K562 (cell line): ENCODE data around the gene NSMF. TPM values are rescaled to one million over a fixed set of nuclear protein-coding genes. Genes with fewer than 3 reads are reported as not detected.
A peak's percentile ranks its signal among the peaks of the same experiment; 100 is the strongest.

Source experiments
- ARHGAP35 ChIP-seq: fragments of 450-650 bp; IDR thresholded peaks from 2 replicates; pipeline ENCODE4 v1.6.1; 2018; ENCODE audit not compliant: partially characterized antibody
- BCLAF1 ChIP-seq, 2 experiments: fragments of 450-650 bp in 1 of 2; IDR thresholded peaks; 2 replicates each; pipeline ENCODE4 v1.6.1; 2011 to 2017; ENCODE audit warnings: low read depth in 2 of 2, antibody characterized with exemption in 1 of 2, borderline replicate concordance in 1 of 2, low read length in 1 of 2, mild to moderate bottlenecking in 1 of 2, mixed read lengths in 1 of 2; ENCODE audit not compliant: control insufficient read depth in 1 of 2
- FOXK1 ChIP-seq: sonication (generic); formaldehyde crosslinking; IDR thresholded peaks from 2 replicates; pipeline ENCODE4 v1.8.0; 2022; ENCODE audit warnings: missing genetic modification reagents, mild to moderate bottlenecking, borderline replicate concordance
- GTF2E2 ChIP-seq: fragments of 200-800 bp; sonication (Bioruptor generic); IDR thresholded peaks from 2 replicates; pipeline ENCODE4 v1.6.1; 2016; ENCODE audit warnings: missing genetic modification characterization, missing compliant biosample characterization
- HINFP ChIP-seq: fragments of 450-650 bp; conservative IDR thresholded peaks from 2 replicates; pipeline ENCODE4 v1.6.1; 2016; ENCODE audit warnings: missing genetic modification characterization, low read depth, mild to moderate bottlenecking, control low read depth, missing compliant biosample characterization
- ID3 ChIP-seq, 2 experiments: fragments of 250-450 bp in 1 of 2; fragments of 450-650 bp in 1 of 2; sonication (Bioruptor Pico) in 1 of 2; IDR thresholded peaks; 2 replicates each; pipeline versions ENCODE4 v1.6.1 to v1.8.0; 2016 to 2021; ENCODE audit warnings: mild to moderate bottlenecking in 2 of 2, moderate library complexity in 2 of 2, missing compliant biosample characterization in 1 of 2, missing genetic modification characterization in 1 of 2
- ILK ChIP-seq: fragments of 450-650 bp; IDR thresholded peaks from 2 replicates; pipeline ENCODE4 v1.6.1; 2016; ENCODE audit warnings: missing genetic modification characterization, low read depth, mild to moderate bottlenecking, missing compliant biosample characterization, moderate library complexity, borderline replicate concordance
- MXI1 ChIP-seq: IDR thresholded peaks from 2 replicates; pipeline ENCODE4 v1.6.1; 2011; ENCODE audit warnings: low read depth, mild to moderate bottlenecking, improper control_type of control experiment, low read length
- PHB2 ChIP-seq: fragments of 450-650 bp; IDR thresholded peaks from 2 replicates; pipeline ENCODE4 v1.6.1; 2017; ENCODE audit warnings: low read depth
- PHF8 ChIP-seq: fragments of 200-600 bp; sonication (generic); IDR thresholded peaks from 2 replicates; pipeline ENCODE4 v1.6.1; 2012; ENCODE audit warnings: mixed run types, mild to moderate bottlenecking, inconsistent platforms, low read length, moderate library complexity, borderline replicate concordance
- POLR2G ChIP-seq: fragments of 200-400 bp; formaldehyde crosslinking; IDR thresholded peaks from 2 replicates; pipeline ENCODE4 v1.6.1; 2017; ENCODE audit warnings: low read depth, mild to moderate bottlenecking, antibody characterized with exemption, low read length, moderate library complexity
- RBM14 ChIP-seq: fragments of 200-400 bp; formaldehyde crosslinking; IDR thresholded peaks from 2 replicates; pipeline ENCODE4 v1.6.1; 2018; ENCODE audit warnings: low read depth, mild to moderate bottlenecking, low read length, moderate library complexity, borderline replicate concordance; ENCODE audit not compliant: insufficient read depth
- SIX5 ChIP-seq, 2 experiments: IDR thresholded peaks; 2 replicates each; pipeline ENCODE4 v1.6.1; 2011; ENCODE audit warnings: low read length in 2 of 2, borderline replicate concordance in 1 of 2, low read depth in 1 of 2, mild to moderate bottlenecking in 1 of 2, moderate library complexity in 1 of 2; ENCODE audit not compliant: insufficient read depth in 1 of 2
- SLC30A9 ChIP-seq: fragments of 250-450 bp; sonication (Bioruptor Pico); IDR thresholded peaks from 2 replicates; pipeline ENCODE4 v1.8.0; 2022; ENCODE audit warnings: mild to moderate bottlenecking, moderate library complexity
- VEZF1 ChIP-seq: fragments of 200-800 bp; sonication (Bioruptor generic); IDR thresholded peaks from 2 replicates; pipeline ENCODE4 v1.6.1; 2017; ENCODE audit warnings: missing genetic modification characterization, missing compliant biosample characterization
- ZKSCAN1 ChIP-seq: fragments of 150-350 bp; IDR thresholded peaks from 2 replicates; pipeline ENCODE4 v1.6.1; 2016; ENCODE audit warnings: low read depth, low read length
- ZNF143 ChIP-seq: sonication (generic); formaldehyde crosslinking; IDR thresholded peaks from 2 replicates; pipeline ENCODE4 v1.9.0; 2022; ENCODE audit warnings: mild to moderate bottlenecking, missing genetic modification reagents
- ZNF41 ChIP-seq: fragments of 250-450 bp; sonication (Bioruptor Pico); conservative IDR thresholded peaks from 2 replicates; pipeline ENCODE4 v1.4.0; 2020; ENCODE audit warnings: mild to moderate bottlenecking
- polyA plus RNA-seq, 8 experiments: library from polyadenylated mRNA; depleted of rRNA in 4 of 8; stranded (reverse) in 5 of 8; unstranded in 3 of 8; fragments of >200 nt; fragmentation: Nextera tagmentation in 2 of 8; fragmentation: Illumina TruSeq in 1 of 8; extraction: Ambion mirVana in 2 of 8; extraction: Trizol in 1 of 8; gene quantifications; 2 replicates each; pipeline versions ENCODE4 v1.2.1 to v1.2.3, GENCODE V29; 2011 to 2014; ENCODE audit warnings: inconsistent platforms in 1 of 8, missing spikeins in 1 of 8
- total RNA-seq, 7 experiments: library from RNA; depleted of rRNA in 6 of 7; stranded (reverse); fragments of >200 nt in 6 of 7; fragmentation: Illumina TruSeq in 2 of 7; extraction: Trizol in 2 of 7; gene quantifications; 2 replicates each; pipeline versions ENCODE4 v1.2.1 to v1.2.3, GENCODE V29; 2011 to 2021; ENCODE audit warnings: low replicate concordance in 1 of 7

NSMF gene
- total and polyA plus RNA-seq, 9 of the 15 experiments (the other 6 are each of a cell fraction or from before 2014, with no cell fraction given) = 0.20 to 82.7 (median 29.3) TPM

GRCh38 chr9:137422604-137423513 lies 36.3 kb downstream of the NSMF start, which contains the start of the genes EXD3 and NOXA1 (continued):
- TF ChIP-seq HINFP (tag) (no peak), RBM14 (no peak), ZNF41 (no peak), SLC30A9 (peak; percentile 70; the same call in 1 of the 2 replicates), ZKSCAN1 (peak; percentile 81), ID3 (CRISPR knock-in tag; IDR thresholded peaks at IDR 0.05) (no peak), ID3 (tag; IDR thresholded peaks at IDR 0.05) (peak; percentile 86), VEZF1 (CRISPR knock-in tag) (peak; percentile 95), ARHGAP35 (no peak), MXI1 (peak; percentile 64; the same call in 1 of the 2 replicates), GTF2E2 (tag) (peak; percentile 62; the same call in 1 of the 2 replicates), FOXK1 (no peak), PHF8 (peak; percentile 65; the same call in 1 of the 2 replicates), ILK (tag) (no peak), ZNF143 (CRISPR knock-in tag) (no peak), BCLAF1 (IDR thresholded peaks at IDR 0.05; ENCODE audit: borderline replicate concordance in 1 of 2, control insufficient read depth in 1 of 2, low read depth in 2 of 2, low read length in 1 of 2) (peak in 1 of 2 experiments; percentile 91; a peak in 2 of 4 replicates), SIX5 (IDR thresholded peaks at IDR 0.05; ENCODE audit: borderline replicate concordance in 1 of 2, insufficient read depth in 1 of 2, low read depth in 1 of 2, low read length in 2 of 2) (peak; percentile 48 to 50; a peak in 2 of 4 replicates), PHB2 (no peak), POLR2G (peak; percentile 86)
